Panc1 (cell line): ENCODE data around the gene CERT1.

Source experiments
- SIN3A ChIP-seq: IDR thresholded peaks from 2 replicates; pipeline ENCODE4 v1.6.1; 2012; ENCODE audit warnings: low read depth, mild to moderate bottlenecking, low read length, moderate library complexity, borderline replicate concordance; ENCODE audit not compliant: insufficient read depth
- TCF7L2 ChIP-seq: IDR thresholded peaks from 2 replicates; pipeline ENCODE4 v1.6.1; 2011; ENCODE audit warnings: mild to moderate bottlenecking, low read depth, low read length, inconsistent platforms
- TF ChIP-seq, protein P1 (sequence below): fragments of 450-650 bp; IDR thresholded peaks from 2 replicates; pipeline ENCODE4 v1.5.1; 2017; ENCODE audit warnings: mild to moderate bottlenecking
- TF ChIP-seq, protein P2 (sequence below), 2 experiments: IDR thresholded peaks; 2 replicates each; pipeline ENCODE4 v1.6.1; 2011 to 2012; ENCODE audit warnings: low read depth in 2 of 2, control low read depth in 1 of 2, low read length in 1 of 2, mild to moderate bottlenecking in 1 of 2, moderate library complexity in 1 of 2; ENCODE audit not compliant: insufficient read depth in 1 of 2

DNA sequence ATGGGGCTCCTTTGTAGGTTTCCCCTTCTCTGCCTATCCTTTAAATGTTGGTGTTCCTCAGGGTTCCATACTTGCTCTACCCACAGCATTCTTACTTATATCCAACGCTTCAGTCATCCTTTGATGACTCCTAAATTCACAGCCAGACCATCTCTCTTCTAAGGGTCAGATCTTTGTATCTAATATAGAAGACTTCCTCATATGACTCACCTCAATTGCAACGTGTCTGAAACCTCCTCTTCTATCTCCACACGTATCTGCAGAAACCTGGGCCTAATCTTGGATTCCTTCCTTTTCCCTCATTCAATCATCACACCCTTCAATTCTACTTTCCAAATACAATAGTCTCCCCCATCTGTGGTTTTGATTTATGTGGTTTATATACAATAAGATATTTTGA, 106.1 kb downstream of the CERT1 start:
- TF ChIP-seq, protein P1, sequence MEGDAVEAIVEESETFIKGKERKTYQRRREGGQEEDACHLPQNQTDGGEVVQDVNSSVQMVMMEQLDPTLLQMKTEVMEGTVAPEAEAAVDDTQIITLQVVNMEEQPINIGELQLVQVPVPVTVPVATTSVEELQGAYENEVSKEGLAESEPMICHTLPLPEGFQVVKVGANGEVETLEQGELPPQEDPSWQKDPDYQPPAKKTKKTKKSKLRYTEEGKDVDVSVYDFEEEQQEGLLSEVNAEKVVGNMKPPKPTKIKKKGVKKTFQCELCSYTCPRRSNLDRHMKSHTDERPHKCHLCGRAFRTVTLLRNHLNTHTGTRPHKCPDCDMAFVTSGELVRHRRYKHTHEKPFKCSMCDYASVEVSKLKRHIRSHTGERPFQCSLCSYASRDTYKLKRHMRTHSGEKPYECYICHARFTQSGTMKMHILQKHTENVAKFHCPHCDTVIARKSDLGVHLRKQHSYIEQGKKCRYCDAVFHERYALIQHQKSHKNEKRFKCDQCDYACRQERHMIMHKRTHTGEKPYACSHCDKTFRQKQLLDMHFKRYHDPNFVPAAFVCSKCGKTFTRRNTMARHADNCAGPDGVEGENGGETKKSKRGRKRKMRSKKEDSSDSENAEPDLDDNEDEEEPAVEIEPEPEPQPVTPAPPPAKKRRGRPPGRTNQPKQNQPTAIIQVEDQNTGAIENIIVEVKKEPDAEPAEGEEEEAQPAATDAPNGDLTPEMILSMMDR = no peak
- no peak for TF ChIP-seq SIN3A
- TF ChIP-seq, protein P2, sequence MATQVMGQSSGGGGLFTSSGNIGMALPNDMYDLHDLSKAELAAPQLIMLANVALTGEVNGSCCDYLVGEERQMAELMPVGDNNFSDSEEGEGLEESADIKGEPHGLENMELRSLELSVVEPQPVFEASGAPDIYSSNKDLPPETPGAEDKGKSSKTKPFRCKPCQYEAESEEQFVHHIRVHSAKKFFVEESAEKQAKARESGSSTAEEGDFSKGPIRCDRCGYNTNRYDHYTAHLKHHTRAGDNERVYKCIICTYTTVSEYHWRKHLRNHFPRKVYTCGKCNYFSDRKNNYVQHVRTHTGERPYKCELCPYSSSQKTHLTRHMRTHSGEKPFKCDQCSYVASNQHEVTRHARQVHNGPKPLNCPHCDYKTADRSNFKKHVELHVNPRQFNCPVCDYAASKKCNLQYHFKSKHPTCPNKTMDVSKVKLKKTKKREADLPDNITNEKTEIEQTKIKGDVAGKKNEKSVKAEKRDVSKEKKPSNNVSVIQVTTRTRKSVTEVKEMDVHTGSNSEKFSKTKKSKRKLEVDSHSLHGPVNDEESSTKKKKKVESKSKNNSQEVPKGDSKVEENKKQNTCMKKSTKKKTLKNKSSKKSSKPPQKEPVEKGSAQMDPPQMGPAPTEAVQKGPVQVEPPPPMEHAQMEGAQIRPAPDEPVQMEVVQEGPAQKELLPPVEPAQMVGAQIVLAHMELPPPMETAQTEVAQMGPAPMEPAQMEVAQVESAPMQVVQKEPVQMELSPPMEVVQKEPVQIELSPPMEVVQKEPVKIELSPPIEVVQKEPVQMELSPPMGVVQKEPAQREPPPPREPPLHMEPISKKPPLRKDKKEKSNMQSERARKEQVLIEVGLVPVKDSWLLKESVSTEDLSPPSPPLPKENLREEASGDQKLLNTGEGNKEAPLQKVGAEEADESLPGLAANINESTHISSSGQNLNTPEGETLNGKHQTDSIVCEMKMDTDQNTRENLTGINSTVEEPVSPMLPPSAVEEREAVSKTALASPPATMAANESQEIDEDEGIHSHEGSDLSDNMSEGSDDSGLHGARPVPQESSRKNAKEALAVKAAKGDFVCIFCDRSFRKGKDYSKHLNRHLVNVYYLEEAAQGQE (IDR thresholded peaks at IDR 0.05; ENCODE audit: insufficient read depth in 1 of 2, low read depth in 2 of 2, low read length in 1 of 2) = no peak
- no peak for TF ChIP-seq TCF7L2
